K562 (cell line): Measurements from ENCODE around the gene DOCK6. TPM values are rescaled to one million over a fixed set of nuclear protein-coding genes. Genes with fewer than 3 reads are reported as not detected.

Experiments
- ATAC-seq: fragments of 200-7000 bp; cut with Tn5 transposase; 3 replicates; pipeline ENCODE4 v1.9.1; 2020; ENCODE audit warnings: moderate library complexity
- BruUV-seq: library from RNA; stranded (reverse); fragments of 400-500 nt; replicated peaks from 2 replicates; lab custom pipeline; 2021; lab: Mats Ljungman, UMichigan
- CTCF ChIA-PET: fragments of 300-600 bp; formaldehyde crosslinking; extraction: SDS; loops from one replicate; lab custom pipeline; 2021; ENCODE audit warnings: low intra/inter-chr PET ratio; lab: Yijun Ruan, JAX
- POLR2A ChIA-PET: fragments of 300-600, 350-650 bp; sonication (Branson Sonifier 250); formaldehyde crosslinking; extraction: SDS; loops from one replicate; lab custom pipeline; 2021; ENCODE audit warnings: antibody characterized with exemption, inconsistent platforms; lab: Yijun Ruan, JAX
- DNase-seq, 4 experiments: peaks; one replicate each; pipeline versions ENCODE4 v3.0.0 to v3.0.0-alpha.2; 2011 to 2018; ENCODE audit warnings: low spot score in 3 of 4, mixed read lengths in 3 of 4; ENCODE audit errors: extremely low read depth in 1 of 4
- FAIRE-seq: peaks from 2 replicates; lab custom pipeline; 2011; peaks lifted over from hg19 to GRCh38; lab: Jason Lieb, UNC
- H2AFZ ChIP-seq: 2 replicates; pipeline ENCODE4 v1.6.0; 2011; ENCODE audit warnings: low read depth, low read length, control low read depth, inconsistent platforms
- H3K27ac ChIP-seq: fragments of 200-600 bp; 3 replicates; pipeline ENCODE4 v1.8.0; 2011; ENCODE audit warnings: low read depth, mild to moderate bottlenecking, control low read depth, inconsistent platforms, low read length, moderate library complexity, mixed read lengths; ENCODE audit errors: extremely low read depth
- H3K27me3 ChIP-seq, 2 experiments: fragments of 300-600 bp in 1 of 2; 2 replicates in 1 of 2; 3 replicates in 1 of 2; pipeline versions ENCODE4 v1.6.0 to v1.8.0; 2011; ENCODE audit warnings: inconsistent platforms in 2 of 2, low read length in 2 of 2, mild to moderate bottlenecking in 1 of 2, mixed read lengths in 1 of 2, moderate library complexity in 1 of 2; ENCODE audit not compliant: control insufficient read depth in 2 of 2, insufficient read depth in 2 of 2
- H3K36me3 ChIP-seq: fragments of 300-600 bp; 3 replicates; pipeline ENCODE4 v1.8.0; 2011; ENCODE audit warnings: mild to moderate bottlenecking, low read length, inconsistent platforms; ENCODE audit not compliant: control insufficient read depth, insufficient read depth
- H3K4me1 ChIP-seq, 2 experiments: fragments of 200-600 bp in 1 of 2; replicated peaks in 1 of 2; 2 replicates in 1 of 2; 3 replicates in 1 of 2; pipeline versions ENCODE4 v1.5.1 to v1.8.0; 2011; ENCODE audit warnings: inconsistent platforms in 2 of 2, low read length in 2 of 2, mild to moderate bottlenecking in 1 of 2, mixed read lengths in 1 of 2, moderate library complexity in 1 of 2; ENCODE audit not compliant: control insufficient read depth in 2 of 2, insufficient read depth in 2 of 2
- H3K4me2 ChIP-seq: 2 replicates; pipeline ENCODE4 v1.6.1; 2011; ENCODE audit warnings: low read length, control low read depth, inconsistent platforms, mixed read lengths; ENCODE audit not compliant: insufficient read depth
- H3K4me3 ChIP-seq: fragments of 200-600 bp; sonication (generic), shearing (Covaris generic); 2 replicates; pipeline ENCODE4 v1.5.1; 2016; ENCODE audit warnings: control low read depth, inconsistent platforms
- H3K79me2 ChIP-seq: fragments of 200-600 bp; 3 replicates; pipeline ENCODE4 v1.8.0; 2011; ENCODE audit warnings: low read length, inconsistent platforms; ENCODE audit not compliant: control insufficient read depth, insufficient read depth
- H3K9ac ChIP-seq, 2 experiments: 2 replicates each; pipeline versions ENCODE4 v1.6.0 to v1.6.1; 2011; ENCODE audit warnings: low read depth in 2 of 2, low read length in 2 of 2, control low read depth in 1 of 2, inconsistent platforms in 1 of 2, mild to moderate bottlenecking in 1 of 2, mixed read lengths in 1 of 2; ENCODE audit not compliant: insufficient read depth in 1 of 2
- H3K9me1 ChIP-seq: one replicate; pipeline ENCODE4 v1.6.0; 2011; ENCODE audit warnings: inconsistent platforms, mild to moderate bottlenecking, low read length, moderate library complexity; ENCODE audit not compliant: control insufficient read depth, insufficient read depth
- H3K9me3 ChIP-seq: replicated peaks from 2 replicates; pipeline ENCODE4 v1.5.1; 2011; ENCODE audit warnings: low read depth, low read length, inconsistent platforms; ENCODE audit not compliant: control insufficient read depth, insufficient read depth
- H4K20me1 ChIP-seq: replicated peaks from 2 replicates; pipeline ENCODE4 v1.6.1; 2011; ENCODE audit warnings: low read length, inconsistent platforms, mixed read lengths; ENCODE audit not compliant: control insufficient read depth, insufficient read depth
- ADNP ChIP-seq: fragments of 200-800 bp; sonication (Bioruptor generic); IDR thresholded peaks from 2 replicates; pipeline ENCODE4 v1.6.1; 2016; ENCODE audit warnings: missing genetic modification characterization, missing compliant biosample characterization
- ATF1 ChIP-seq, 2 experiments: fragments of 450-650 bp in 1 of 2; IDR thresholded peaks; 2 replicates each; pipeline ENCODE4 v1.6.1; 2016; ENCODE audit warnings: missing compliant biosample characterization in 1 of 2, missing genetic modification characterization in 1 of 2
- BCOR ChIP-seq: fragments of 450-650 bp; IDR thresholded peaks from 2 replicates; pipeline ENCODE4 v1.6.1; 2016
- CBX3 ChIP-seq, 2 experiments: IDR thresholded peaks; 1 replicate in 1 of 2; 2 replicates in 1 of 2; pipeline ENCODE4 v1.6.1; 2012; ENCODE audit warnings: inconsistent platforms in 2 of 2, low read length in 2 of 2, borderline replicate concordance in 1 of 2, control low read depth in 1 of 2
- ESRRB ChIP-seq: fragments of 250-450 bp; sonication (Bioruptor Pico); IDR thresholded peaks from 2 replicates; pipeline ENCODE4 v1.5.0; 2020; ENCODE audit warnings: mild to moderate bottlenecking, moderate library complexity, borderline replicate concordance
- PHF20 ChIP-seq: fragments of 450-650 bp; IDR thresholded peaks from 2 replicates; pipeline ENCODE4 v1.6.1; 2018; ENCODE audit not compliant: partially characterized antibody
- POLR2H ChIP-seq: IDR thresholded peaks from 2 replicates; pipeline ENCODE4 v1.6.1; 2016; ENCODE audit warnings: missing genetic modification characterization, low read depth, mild to moderate bottlenecking, control low read depth, missing compliant biosample characterization, moderate library complexity
- RCOR1 ChIP-seq, 2 experiments: IDR thresholded peaks; 2 replicates each; pipeline ENCODE4 v1.6.1; 2012; ENCODE audit warnings: low read depth in 2 of 2, low read length in 2 of 2, borderline replicate concordance in 1 of 2, improper control_type of control experiment in 1 of 2
- TEAD4 ChIP-seq, 2 experiments: sonication (generic) in 1 of 2; formaldehyde crosslinking in 1 of 2; IDR thresholded peaks; 2 replicates each; pipeline versions ENCODE4 v1.6.1 to v1.8.0; 2012 to 2022; ENCODE audit warnings: borderline replicate concordance in 1 of 2, inconsistent platforms in 1 of 2, low read length in 1 of 2, mild to moderate bottlenecking in 1 of 2, missing genetic modification reagents in 1 of 2
- ZFX ChIP-seq: sonication (generic); formaldehyde crosslinking; IDR thresholded peaks from 2 replicates; pipeline ENCODE4 v1.8.0; 2022; ENCODE audit warnings: mild to moderate bottlenecking, missing genetic modification reagents, moderate library complexity
- ZNF175 ChIP-seq: fragments of 200-800 bp; sonication (Bioruptor generic); IDR thresholded peaks from 2 replicates; pipeline ENCODE4 v1.6.1; 2016; ENCODE audit warnings: low read depth, mild to moderate bottlenecking, missing genetic modification characterization, missing compliant biosample characterization
- ZNF324 ChIP-seq: fragments of 250-450 bp; sonication (Bioruptor Pico); IDR thresholded peaks from 2 replicates; pipeline ENCODE4 v1.4.0; 2020; ENCODE audit warnings: mild to moderate bottlenecking
- ZNF408 ChIP-seq: fragments of 250-450 bp; sonication (Bioruptor Pico); IDR thresholded peaks from 2 replicates; pipeline ENCODE4 v1.4.0; 2020; ENCODE audit warnings: low read depth, mild to moderate bottlenecking, moderate library complexity
- ZSCAN32 ChIP-seq: fragments of 450-650 bp; formaldehyde crosslinking; IDR thresholded peaks from 2 replicates; pipeline ENCODE4 v1.4.0; 2020; ENCODE audit warnings: mild to moderate bottlenecking, moderate library complexity
- WGBS: fragments of 100-300 bp; shearing (Covaris generic); methylation state at CpG from one replicate; pipeline ENCODE4 v1.1.6; 2016; ENCODE audit warnings: low coverage, mixed read lengths; ENCODE audit not compliant: insufficient coverage; ENCODE audit errors: missing lambda C conversion rate; 5-methylcytosine and 5-hydroxymethylcytosine counted together
- in situ Hi-C: fragments of 300-500 bp; cut with MboI; formaldehyde crosslinking; loops from 4 replicates; pipeline ENCODE4 v1.15.0; 2018; ENCODE audit warnings: inconsistent platforms, mixed read lengths
- intact Hi-C: fragments of 100-400 bp; cut with micrococcal nuclease; formaldehyde crosslinking; loops from 2 replicates; pipeline ENCODE4 v1.14.2; 2022
- polyA plus RNA-seq, 8 experiments: library from polyadenylated mRNA; depleted of rRNA in 4 of 8; stranded (reverse) in 5 of 8; unstranded in 3 of 8; fragments of >200 nt; fragmentation: Nextera tagmentation in 2 of 8; fragmentation: Illumina TruSeq in 1 of 8; extraction: Ambion mirVana in 2 of 8; extraction: Trizol in 1 of 8; gene quantifications; 2 replicates each; pipeline versions ENCODE4 v1.2.1 to v1.2.3, GENCODE V29; 2011 to 2014; ENCODE audit warnings: inconsistent platforms in 1 of 8, missing spikeins in 1 of 8
- total RNA-seq, 7 experiments: library from RNA; depleted of rRNA in 6 of 7; stranded (reverse); fragments of >200 nt in 6 of 7; fragmentation: Illumina TruSeq in 2 of 7; extraction: Trizol in 2 of 7; gene quantifications; 2 replicates each; pipeline versions ENCODE4 v1.2.1 to v1.2.3, GENCODE V29; 2011 to 2021; ENCODE audit warnings: low replicate concordance in 1 of 7
- TF ChIP-seq, protein P1 (sequence below): fragments of 250-450 bp; sonication (Bioruptor Pico); IDR thresholded peaks from 2 replicates; pipeline ENCODE4 v1.6.1; 2021; ENCODE audit warnings: mild to moderate bottlenecking
- TF ChIP-seq, protein P2 (sequence below): fragments of 450-650 bp; IDR thresholded peaks from 2 replicates; pipeline ENCODE4 v1.6.1; 2014; ENCODE audit warnings: low read depth, mild to moderate bottlenecking, moderate library complexity, borderline replicate concordance
- TF ChIP-seq, protein P3 (sequence below), 2 experiments: fragments of 450-650 bp; IDR thresholded peaks; 2 replicates each; pipeline ENCODE4 v1.6.1; 2016
- TF ChIP-seq, protein P4 (sequence below): fragments of 450-650 bp; IDR thresholded peaks from one replicate; pipeline ENCODE4 v1.6.1; 2018; ENCODE audit warnings: mild to moderate bottlenecking, moderate library complexity; ENCODE audit not compliant: partially characterized antibody

DOCK6 gene
- total and polyA plus RNA-seq, 9 of the 15 experiments (the other 6 are each of a cell fraction or from before 2014, with no cell fraction given) = 0.35 to 19.3 (median 3.8) TPM

DNA sequence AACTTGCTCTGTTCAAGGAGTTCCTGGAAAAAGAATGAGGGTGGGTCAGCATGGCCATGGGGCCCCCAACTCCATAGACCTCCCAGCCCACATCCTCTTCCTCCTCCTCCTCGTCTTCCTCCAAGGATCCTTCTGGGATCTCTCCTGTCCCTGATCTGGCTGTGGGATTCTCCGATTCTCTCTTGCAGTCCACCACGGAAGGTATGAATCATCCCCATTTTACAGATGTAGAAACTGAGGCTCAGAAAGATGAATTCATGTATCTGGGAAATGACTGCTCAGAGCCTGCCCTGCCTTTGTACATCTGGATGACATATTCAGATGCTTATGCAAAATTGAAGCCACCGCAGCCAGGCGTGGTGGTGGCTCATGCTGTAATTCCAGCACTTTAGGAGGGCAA is 62.8 kb downstream of the DOCK6 start:
- no peaks in the 10 kb centered on the region for H3K9me3 ChIP-seq
- POLR2A ChIA-PET = interaction anchor here (1.3 to 1.4 kb wide), 2 partner anchors 30 to 56 kb away, joined by 3 to 4 read pairs; no protein-coding TSS in a partner anchor
- H3K79me2 ChIP-seq = peaks cover 15% of the 10 kb centered on the region
- H3K4me1 ChIP-seq = peaks cover 20 to 65% of the 10 kb centered on the region in 2 experiments
- H2AFZ ChIP-seq = no peak overlapping the region
- WGBS = 68% methylated on average over 5 of the region's 5 CpGs
- H3K4me3 ChIP-seq = no peak overlapping the region
- intact Hi-C loops = loop anchor here (5.0 kb wide), 1 partner anchor 42 kb away; the partner anchor contains the start of gene SPC24
- H3K27me3 ChIP-seq = no peaks in the 10 kb centered on the region
- CTCF ChIA-PET = no interaction called here
- DNase-seq = no peak
- ATAC-seq = no peak
- H3K36me3 ChIP-seq = peaks cover 8% of the 10 kb centered on the region; the same call in 2 of the 3 replicates
- 0 out of 2 replicates have a peak, but pooled peaks cover 3% of the 10 kb centered on the region for H4K20me1 ChIP-seq
- H3K9me1 ChIP-seq = no peaks in the 10 kb centered on the region
- H3K9ac ChIP-seq = no peak overlapping the region
- in situ Hi-C loops = no loop called here
- no peak overlapping the region for H3K27ac ChIP-seq
- no peak overlapping the region for H3K4me2 ChIP-seq
- no peak for FAIRE-seq
- BruUV-seq = no TSS peak
- no peak for TF ChIP-seq ESRRB
- TF ChIP-seq ADNP (tag) = peak; percentile 83
- TF ChIP-seq, protein P1, sequence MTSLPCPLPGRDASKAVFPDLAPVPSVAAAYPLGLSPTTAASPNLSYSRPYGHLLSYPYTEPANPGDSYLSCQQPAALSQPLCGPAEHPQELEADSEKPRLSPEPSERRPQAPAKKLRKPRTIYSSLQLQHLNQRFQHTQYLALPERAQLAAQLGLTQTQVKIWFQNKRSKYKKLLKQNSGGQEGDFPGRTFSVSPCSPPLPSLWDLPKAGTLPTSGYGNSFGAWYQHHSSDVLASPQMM (CRISPR knock-in tag) = no peak
- TF ChIP-seq ZSCAN32 (CRISPR knock-in tag) = no peak
- TF ChIP-seq, protein P2, sequence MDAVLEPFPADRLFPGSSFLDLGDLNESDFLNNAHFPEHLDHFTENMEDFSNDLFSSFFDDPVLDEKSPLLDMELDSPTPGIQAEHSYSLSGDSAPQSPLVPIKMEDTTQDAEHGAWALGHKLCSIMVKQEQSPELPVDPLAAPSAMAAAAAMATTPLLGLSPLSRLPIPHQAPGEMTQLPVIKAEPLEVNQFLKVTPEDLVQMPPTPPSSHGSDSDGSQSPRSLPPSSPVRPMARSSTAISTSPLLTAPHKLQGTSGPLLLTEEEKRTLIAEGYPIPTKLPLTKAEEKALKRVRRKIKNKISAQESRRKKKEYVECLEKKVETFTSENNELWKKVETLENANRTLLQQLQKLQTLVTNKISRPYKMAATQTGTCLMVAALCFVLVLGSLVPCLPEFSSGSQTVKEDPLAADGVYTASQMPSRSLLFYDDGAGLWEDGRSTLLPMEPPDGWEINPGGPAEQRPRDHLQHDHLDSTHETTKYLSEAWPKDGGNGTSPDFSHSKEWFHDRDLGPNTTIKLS = no peak
- TF ChIP-seq POLR2H (tag) = no peak
- TF ChIP-seq ATF1 (CRISPR knock-in tag; IDR thresholded peaks at IDR 0.05) = no peak
- TF ChIP-seq ATF1 (tag; IDR thresholded peaks at IDR 0.05) = no peak
- no peak for TF ChIP-seq ZNF175 (CRISPR knock-in tag)
- peak; percentile 50 to 78; a peak in 3 of 4 replicates for TF ChIP-seq RCOR1 (IDR thresholded peaks at IDR 0.05; ENCODE audit: borderline replicate concordance in 1 of 2, low read depth in 2 of 2, low read length in 2 of 2)
- TF ChIP-seq, protein P3, sequence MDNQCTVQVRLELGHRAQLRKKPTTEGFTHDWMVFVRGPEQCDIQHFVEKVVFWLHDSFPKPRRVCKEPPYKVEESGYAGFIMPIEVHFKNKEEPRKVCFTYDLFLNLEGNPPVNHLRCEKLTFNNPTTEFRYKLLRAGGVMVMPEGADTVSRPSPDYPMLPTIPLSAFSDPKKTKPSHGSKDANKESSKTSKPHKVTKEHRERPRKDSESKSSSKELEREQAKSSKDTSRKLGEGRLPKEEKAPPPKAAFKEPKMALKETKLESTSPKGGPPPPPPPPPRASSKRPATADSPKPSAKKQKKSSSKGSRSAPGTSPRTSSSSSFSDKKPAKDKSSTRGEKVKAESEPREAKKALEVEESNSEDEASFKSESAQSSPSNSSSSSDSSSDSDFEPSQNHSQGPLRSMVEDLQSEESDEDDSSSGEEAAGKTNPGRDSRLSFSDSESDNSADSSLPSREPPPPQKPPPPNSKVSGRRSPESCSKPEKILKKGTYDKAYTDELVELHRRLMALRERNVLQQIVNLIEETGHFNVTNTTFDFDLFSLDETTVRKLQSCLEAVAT (IDR thresholded peaks at IDR 0.05) = no peak
- no peak for TF ChIP-seq TEAD4 (IDR thresholded peaks at IDR 0.05; ENCODE audit: low read length)
- TF ChIP-seq TEAD4 (CRISPR knock-in tag; IDR thresholded peaks at IDR 0.05; ENCODE audit: borderline replicate concordance) = no peak
- TF ChIP-seq BCOR = peak; percentile 96
- peak; percentile 19 for TF ChIP-seq PHF20
- TF ChIP-seq, protein P4, sequence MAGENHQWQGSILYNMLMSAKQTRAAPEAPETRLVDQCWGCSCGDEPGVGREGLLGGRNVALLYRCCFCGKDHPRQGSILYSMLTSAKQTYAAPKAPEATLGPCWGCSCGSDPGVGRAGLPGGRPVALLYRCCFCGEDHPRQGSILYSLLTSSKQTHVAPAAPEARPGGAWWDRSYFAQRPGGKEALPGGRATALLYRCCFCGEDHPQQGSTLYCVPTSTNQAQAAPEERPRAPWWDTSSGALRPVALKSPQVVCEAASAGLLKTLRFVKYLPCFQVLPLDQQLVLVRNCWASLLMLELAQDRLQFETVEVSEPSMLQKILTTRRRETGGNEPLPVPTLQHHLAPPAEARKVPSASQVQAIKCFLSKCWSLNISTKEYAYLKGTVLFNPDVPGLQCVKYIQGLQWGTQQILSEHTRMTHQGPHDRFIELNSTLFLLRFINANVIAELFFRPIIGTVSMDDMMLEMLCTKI = no peak
- TF ChIP-seq ZFX (CRISPR knock-in tag) = no peak
- no peak for TF ChIP-seq ZNF408 (CRISPR knock-in tag)
- TF ChIP-seq CBX3 (IDR thresholded peaks at IDR 0.05; ENCODE audit: borderline replicate concordance in 1 of 2, low read length in 2 of 2) = peak in 1 of 2 experiments; percentile 22; a peak in 1 of 3 replicates
- TF ChIP-seq ZNF324 (CRISPR knock-in tag) = no peak
